HCT116 (cell line): Measurements from ENCODE around the gene GTF2F1.

Experiments used
- EGR1 ChIP-seq: IDR thresholded peaks from 2 replicates; pipeline ENCODE4 v1.6.1; 2012; ENCODE audit warnings: low read depth
- EZH2 ChIP-seq: fragments of 200-600 bp; sonication (generic); IDR thresholded peaks from 2 replicates; pipeline ENCODE4 v1.6.1; 2017; ENCODE audit warnings: antibody characterized with exemption, mixed run types
- JUND ChIP-seq: IDR thresholded peaks from 2 replicates; pipeline ENCODE4 v1.6.1; 2012
- POLR2A ChIP-seq: IDR thresholded peaks from 2 replicates; pipeline ENCODE4 v1.7.0; 2011; ENCODE audit warnings: borderline replicate concordance; ENCODE audit not compliant: insufficient read depth, insufficient read length; ENCODE audit errors: extremely low read depth
- POLR2AphosphoS5 ChIP-seq: IDR thresholded peaks from 2 replicates; pipeline ENCODE4 v1.6.1; 2011; ENCODE audit warnings: mild to moderate bottlenecking, low read depth, low read length, moderate library complexity
- RAD21 ChIP-seq: IDR thresholded peaks from 2 replicates; pipeline ENCODE4 v1.6.1; 2012; ENCODE audit warnings: low read depth, mild to moderate bottlenecking
- SP1 ChIP-seq: IDR thresholded peaks from 2 replicates; pipeline ENCODE4 v1.6.1; 2012; ENCODE audit warnings: low read depth
- YY1 ChIP-seq: IDR thresholded peaks from 2 replicates; pipeline ENCODE4 v1.6.1; 2011; ENCODE audit warnings: low read length, low read depth, moderate library complexity, mild to moderate bottlenecking; ENCODE audit not compliant: insufficient replicate concordance; ENCODE audit errors: extremely low read depth
- ZFX ChIP-seq: fragments of 450-650 bp; IDR thresholded peaks from 2 replicates; pipeline ENCODE4 v1.6.1; 2017
- TF ChIP-seq, protein P1 (sequence below): IDR thresholded peaks from 2 replicates; pipeline ENCODE4 v1.6.1; 2012; ENCODE audit warnings: low read depth
- TF ChIP-seq, protein P2 (sequence below), 3 experiments: fragments of 200-600 bp in 1 of 3; sonication (generic) in 1 of 3; IDR thresholded peaks in 2 of 3; conservative IDR thresholded peaks in 1 of 3; 2 replicates each; pipeline ENCODE4 v1.5.1; 2012 to 2017; ENCODE audit warnings: low read depth in 2 of 3, low read length in 2 of 3, antibody characterized with exemption in 1 of 3, borderline replicate concordance in 1 of 3, control low read depth in 1 of 3, mild to moderate bottlenecking in 1 of 3, mixed read lengths in 1 of 3, mixed run types in 1 of 3, moderate library complexity in 1 of 3; ENCODE audit not compliant: insufficient read depth in 1 of 3
- TF ChIP-seq, protein P3 (sequence below): IDR thresholded peaks from 2 replicates; pipeline ENCODE4 v1.6.1; 2012

DNA sequence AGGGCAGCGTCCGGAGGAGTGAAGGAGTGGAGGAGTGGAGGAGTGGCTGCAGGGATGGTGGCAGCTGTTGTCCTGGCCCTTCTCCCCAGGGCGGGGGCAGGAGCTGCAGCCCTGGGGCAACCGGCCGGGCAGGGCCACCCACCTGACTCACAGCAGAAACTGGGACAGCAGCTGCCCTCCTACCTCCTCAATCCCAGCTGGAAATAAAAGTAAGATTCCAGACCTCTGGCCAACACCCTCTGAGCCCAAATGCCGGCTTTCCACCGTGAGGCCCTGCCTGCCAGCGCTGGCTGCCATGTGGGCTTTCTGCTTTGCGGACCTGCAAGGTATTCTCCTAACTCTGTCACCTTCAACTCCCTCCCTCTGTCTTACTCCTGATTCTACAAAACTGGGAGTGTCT, 35.0 kb downstream of the GTF2F1 start:
- TF ChIP-seq, protein P1, sequence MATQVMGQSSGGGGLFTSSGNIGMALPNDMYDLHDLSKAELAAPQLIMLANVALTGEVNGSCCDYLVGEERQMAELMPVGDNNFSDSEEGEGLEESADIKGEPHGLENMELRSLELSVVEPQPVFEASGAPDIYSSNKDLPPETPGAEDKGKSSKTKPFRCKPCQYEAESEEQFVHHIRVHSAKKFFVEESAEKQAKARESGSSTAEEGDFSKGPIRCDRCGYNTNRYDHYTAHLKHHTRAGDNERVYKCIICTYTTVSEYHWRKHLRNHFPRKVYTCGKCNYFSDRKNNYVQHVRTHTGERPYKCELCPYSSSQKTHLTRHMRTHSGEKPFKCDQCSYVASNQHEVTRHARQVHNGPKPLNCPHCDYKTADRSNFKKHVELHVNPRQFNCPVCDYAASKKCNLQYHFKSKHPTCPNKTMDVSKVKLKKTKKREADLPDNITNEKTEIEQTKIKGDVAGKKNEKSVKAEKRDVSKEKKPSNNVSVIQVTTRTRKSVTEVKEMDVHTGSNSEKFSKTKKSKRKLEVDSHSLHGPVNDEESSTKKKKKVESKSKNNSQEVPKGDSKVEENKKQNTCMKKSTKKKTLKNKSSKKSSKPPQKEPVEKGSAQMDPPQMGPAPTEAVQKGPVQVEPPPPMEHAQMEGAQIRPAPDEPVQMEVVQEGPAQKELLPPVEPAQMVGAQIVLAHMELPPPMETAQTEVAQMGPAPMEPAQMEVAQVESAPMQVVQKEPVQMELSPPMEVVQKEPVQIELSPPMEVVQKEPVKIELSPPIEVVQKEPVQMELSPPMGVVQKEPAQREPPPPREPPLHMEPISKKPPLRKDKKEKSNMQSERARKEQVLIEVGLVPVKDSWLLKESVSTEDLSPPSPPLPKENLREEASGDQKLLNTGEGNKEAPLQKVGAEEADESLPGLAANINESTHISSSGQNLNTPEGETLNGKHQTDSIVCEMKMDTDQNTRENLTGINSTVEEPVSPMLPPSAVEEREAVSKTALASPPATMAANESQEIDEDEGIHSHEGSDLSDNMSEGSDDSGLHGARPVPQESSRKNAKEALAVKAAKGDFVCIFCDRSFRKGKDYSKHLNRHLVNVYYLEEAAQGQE, result no peak
- TF ChIP-seq ZFX (no peak), SP1 (no peak), POLR2AphosphoS5 (no peak), POLR2A (no peak), RAD21 (no peak), JUND (no peak), EZH2 (no peak), EGR1 (no peak), YY1 (no peak)
- TF ChIP-seq, protein P2, sequence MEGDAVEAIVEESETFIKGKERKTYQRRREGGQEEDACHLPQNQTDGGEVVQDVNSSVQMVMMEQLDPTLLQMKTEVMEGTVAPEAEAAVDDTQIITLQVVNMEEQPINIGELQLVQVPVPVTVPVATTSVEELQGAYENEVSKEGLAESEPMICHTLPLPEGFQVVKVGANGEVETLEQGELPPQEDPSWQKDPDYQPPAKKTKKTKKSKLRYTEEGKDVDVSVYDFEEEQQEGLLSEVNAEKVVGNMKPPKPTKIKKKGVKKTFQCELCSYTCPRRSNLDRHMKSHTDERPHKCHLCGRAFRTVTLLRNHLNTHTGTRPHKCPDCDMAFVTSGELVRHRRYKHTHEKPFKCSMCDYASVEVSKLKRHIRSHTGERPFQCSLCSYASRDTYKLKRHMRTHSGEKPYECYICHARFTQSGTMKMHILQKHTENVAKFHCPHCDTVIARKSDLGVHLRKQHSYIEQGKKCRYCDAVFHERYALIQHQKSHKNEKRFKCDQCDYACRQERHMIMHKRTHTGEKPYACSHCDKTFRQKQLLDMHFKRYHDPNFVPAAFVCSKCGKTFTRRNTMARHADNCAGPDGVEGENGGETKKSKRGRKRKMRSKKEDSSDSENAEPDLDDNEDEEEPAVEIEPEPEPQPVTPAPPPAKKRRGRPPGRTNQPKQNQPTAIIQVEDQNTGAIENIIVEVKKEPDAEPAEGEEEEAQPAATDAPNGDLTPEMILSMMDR (IDR thresholded peaks at IDR 0.05 in 2 of 3, conservative IDR thresholded peaks at IDR 0.05 in 1 of 3; ENCODE audit: borderline replicate concordance in 1 of 3, insufficient read depth in 1 of 3, low read depth in 2 of 3, low read length in 2 of 3), result no peak
- TF ChIP-seq, protein P3, sequence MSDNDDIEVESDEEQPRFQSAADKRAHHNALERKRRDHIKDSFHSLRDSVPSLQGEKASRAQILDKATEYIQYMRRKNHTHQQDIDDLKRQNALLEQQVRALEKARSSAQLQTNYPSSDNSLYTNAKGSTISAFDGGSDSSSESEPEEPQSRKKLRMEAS, result no peak
